CMK (cell line): ENCODE results near the gene SLFNL1.

ENCODE experiments used
- DNase-seq: peaks from one replicate; pipeline ENCODE4 v3.0.0-alpha.2; 2010; ENCODE audit warnings: low read depth

The SLFNL1 gene

DNA sequence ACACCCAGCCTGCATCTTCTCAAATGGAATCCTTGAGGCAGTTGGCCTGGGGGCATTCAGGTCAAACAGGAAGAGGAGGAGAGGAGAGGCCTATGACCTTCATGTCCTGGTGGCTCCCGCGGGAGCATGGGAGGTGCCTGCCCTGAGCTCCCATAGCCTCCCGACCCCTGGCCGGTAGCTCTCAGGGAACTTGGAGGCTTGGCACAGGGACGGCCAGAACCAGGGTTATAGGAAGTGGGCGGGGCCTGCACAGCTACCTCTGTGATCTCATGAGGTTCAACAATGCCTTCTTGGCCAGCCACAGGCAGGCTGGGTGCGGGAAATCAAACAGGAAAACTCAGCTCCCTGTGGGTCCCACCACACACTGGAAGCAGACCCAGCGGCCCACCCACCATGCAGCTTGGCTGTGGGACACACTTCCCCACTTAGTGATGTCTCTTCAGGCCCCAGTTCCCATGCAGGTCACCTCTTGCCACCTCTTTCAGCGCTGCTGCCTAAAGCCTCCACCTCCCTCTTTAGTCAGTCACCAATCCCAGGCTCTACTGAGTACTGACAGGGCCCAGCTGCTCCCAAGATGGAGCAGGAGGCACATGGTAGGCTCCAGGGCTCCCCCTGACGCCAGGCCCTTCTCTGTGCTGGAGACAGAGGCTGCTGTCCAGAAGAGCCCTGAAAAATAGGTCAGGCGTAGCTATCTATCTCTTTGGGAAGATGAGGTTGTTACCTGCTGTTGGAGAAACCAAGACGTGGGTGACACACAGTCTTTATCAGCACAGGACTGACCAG, at the start of gene SLFNL1:
Gene SLFNL1 (minus strand): TSS at position 200 of the 783 bp plus-strand sequence. CDS start 1,065 bp downstream, outside the sequence.
- DNase-seq = peak; percentile 15

DNA sequence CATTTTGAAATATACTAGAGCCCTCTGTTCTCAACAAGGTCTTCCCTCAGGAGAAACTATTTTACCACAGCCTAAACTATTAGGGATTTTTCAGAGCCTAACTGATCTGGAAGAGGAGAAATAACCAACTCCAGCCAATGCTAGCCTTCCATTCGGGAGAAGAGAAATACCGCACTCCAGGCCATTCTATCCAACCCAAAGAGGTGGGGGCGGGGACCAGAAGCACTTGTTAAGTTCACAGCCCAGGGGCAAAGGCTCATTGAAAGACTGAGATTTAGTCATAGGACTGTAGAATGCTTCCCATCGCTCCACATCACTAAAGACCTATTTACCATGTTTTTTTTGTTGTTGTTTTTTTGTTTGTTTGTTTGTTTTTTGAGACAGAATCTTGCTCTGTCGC, 35.4 kb upstream of the SLFNL1 start:
- no peak for DNase-seq

DNA sequence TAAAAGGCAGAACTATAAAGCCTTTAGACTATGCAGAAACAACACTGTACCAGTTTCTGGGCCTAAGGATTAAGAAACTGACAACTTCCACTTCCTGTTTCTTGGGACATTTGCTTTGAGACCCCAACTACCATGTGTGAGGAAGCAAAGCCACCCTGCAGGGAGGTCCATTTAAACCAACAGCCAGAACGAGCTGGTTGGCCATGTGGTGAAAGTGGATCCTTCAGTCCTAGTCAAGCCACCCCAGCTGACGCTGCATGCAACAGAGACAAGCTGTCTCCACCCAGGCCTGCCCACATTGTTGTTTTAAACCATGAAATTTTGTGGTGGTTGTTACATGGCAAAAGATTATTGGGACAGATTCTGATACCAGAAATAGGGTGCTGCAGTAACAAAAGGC, 31.8 kb upstream of the SLFNL1 start:
- no peak for DNase-seq

DNA sequence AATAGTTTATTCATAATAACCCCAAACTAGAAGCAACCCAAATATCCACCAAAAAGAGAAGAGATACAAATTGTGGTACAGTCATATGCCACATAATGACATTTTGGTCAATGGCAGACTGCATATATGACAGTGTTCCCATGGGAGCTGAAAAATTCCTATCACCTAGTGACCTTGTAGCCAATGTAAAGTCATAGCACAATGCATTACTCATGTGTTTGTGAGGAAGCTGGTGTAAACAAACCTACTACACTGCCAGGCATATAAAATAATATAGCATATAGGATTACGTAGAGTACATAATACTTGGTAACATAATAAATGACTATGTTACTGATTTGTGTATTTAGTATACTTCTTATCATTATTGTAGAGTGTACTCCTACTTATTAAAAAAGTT, 29.5 kb upstream of the SLFNL1 start:
- DNase-seq = no peak

DNA sequence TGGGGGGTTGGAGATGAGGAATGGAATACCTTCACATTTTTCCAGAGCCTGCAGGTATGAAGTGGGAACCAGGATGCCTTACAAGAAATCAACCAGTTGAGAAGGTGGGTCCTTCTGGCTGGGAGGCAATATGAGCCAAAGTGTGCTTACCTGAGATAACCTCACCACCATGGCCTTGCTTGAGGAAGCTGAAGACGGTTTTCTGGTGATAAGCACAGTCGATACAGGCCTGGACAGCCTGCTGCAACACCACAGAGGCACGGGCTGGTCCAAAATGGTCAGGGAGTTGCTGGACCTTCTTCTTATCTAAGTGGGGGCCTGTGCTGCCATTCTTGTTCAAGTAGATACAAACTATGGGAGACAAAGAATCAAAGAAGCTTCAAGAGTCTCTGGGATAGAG, 27.0 kb upstream of the SLFNL1 start:
- no peak for DNase-seq

DNA sequence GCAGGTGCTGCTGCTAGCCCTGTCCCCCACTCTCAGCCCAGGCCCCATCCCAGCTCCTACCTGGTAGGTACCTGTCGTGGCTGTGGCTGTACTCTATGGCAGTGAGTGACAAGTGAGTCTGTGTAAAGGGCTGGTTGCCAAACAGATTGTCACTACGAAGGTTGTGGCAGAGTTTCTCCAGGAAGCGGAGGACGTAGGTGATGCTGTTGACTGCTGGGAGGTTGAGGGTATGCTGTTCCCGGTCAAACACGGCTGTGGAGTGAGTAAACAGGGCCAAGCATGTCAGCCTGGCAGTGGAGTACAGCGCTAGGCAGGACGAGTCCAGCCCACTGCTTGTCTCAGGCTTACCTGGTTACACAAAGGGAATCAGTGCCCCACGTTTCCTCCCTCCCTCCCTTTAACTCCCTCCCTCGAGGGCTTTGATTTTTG, 24.8 kb upstream of the SLFNL1 start:
- DNase-seq = no peak

DNA sequence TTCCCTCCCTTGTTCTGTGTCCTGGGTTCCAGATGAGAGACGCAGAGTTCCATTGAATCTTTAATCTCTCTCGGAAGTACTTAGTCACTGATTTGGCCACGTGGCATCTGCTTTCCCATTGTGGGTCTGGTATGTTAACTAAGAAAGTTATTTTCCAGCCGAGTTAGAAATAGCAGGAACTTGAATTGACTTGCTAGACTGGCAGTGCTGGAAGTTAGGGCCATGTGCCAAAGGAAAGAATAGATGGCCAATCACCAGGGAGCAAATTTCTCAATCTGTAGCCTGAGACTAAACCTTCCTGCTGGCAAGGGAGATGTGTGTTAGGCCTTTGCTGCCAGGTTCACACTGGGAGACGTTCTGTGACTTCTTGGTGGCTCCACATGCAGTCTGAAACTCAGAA, 24.2 kb upstream of the SLFNL1 start:
- DNase-seq = no peak

DNA sequence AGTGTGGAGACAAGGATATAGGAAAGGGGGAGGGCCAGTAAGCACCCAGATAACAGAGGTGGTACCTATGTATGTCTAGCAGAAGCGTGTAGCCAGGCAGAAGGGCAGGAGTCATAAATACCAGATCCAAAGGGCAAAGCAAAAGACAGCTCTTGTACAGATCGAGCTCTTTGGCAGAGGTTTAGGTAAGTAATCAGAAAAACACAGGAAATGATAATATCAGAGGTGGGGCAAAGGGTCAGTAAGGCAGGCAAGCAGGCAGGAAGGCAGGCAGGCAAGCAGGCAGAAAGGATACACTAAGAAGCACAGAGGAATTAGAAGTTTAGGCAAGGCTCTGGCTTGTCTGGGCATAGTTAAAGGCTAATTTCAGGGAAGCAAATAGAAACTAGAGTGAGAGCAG, 22.7 kb upstream of the SLFNL1 start:
- DNase-seq = no peak

DNA sequence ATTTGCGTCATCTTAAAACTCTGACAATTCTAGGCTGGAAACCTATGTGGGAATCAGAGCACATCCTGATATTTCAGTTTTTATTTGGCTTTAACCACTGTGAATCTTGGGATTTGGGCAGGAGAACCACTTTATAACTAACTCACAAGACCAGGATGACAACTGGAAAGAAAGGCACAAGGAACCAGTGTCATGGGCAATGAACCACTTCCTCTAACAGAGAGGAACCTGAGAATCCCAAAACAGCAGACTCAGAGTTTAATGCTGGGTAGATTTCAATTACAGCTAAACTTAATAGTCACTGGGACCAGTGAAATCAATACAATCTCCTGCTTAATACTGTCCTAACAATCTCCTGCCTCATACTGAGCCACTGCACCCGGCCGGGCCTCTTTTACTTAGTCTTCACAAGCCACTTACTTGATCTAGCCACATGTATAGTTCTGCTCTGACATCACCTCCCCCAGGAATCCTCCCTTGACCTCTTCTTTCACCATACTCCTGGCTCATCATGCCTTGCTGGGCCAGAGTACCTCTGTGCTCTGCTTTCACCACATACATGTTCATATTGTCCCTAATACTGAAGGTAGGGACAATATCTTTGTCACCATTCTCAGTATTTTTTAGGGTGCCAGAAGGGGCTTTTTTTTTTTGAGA, 20.2 kb upstream of the SLFNL1 start:
- no peak for DNase-seq

DNA sequence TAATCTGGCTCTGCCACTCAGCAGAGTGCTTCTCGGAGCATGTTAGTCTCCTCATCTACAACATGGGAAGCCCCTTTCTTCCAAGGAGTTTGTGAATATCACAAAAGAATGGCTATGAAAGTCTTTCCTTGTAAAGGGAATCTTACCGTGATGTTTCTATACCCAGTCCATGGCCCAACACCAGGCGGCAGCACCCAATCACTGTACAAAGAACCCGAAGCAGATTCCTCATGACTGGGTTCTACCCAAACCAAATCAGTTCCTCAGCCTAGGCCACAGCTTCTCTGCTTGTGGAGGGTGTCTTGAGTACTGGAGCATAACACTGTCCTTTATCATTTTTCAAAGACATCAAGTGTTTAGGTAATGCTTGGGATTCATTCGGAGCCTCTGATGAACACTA, 16.6 kb upstream of the SLFNL1 start:
- DNase-seq = no peak

DNA sequence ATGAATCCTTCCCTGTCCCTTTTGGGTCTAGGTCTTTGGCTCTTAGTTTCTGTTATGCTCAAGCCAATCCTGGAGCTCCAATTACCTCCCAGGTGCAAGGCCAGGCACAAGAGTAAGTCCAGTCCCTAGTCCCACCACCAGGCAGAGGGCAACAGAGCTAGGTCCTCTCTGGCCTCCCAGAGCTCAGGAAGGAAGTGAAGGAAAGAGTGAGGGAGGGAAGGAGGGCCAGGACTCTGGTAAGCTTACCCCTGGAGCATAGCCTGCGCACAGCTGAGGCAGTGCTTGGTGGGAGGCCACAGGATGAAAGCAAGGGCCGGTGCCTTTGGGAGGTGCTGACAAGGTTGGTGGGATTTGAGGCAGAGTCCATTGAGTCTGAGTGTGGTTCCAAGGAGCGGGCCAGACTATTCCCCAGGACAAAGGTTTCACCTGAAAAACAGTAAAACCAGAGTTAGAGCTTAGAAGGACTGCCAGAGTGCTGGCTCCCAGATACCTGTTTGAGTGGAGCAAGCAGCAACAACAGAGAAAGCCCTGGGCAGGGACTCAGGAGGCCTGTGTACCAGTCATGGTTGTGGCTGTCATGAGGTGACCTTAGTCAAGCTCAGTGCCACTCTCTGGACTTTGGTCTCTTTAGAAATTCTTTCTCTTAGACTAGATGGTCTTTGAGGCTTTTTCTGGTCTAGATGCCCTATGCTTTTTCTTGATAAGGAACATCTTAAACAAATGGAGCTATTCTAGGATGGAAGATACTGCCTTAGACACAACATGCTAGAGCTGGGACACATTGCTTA, 15.8 kb upstream of the SLFNL1 start:
- DNase-seq = no peak

DNA sequence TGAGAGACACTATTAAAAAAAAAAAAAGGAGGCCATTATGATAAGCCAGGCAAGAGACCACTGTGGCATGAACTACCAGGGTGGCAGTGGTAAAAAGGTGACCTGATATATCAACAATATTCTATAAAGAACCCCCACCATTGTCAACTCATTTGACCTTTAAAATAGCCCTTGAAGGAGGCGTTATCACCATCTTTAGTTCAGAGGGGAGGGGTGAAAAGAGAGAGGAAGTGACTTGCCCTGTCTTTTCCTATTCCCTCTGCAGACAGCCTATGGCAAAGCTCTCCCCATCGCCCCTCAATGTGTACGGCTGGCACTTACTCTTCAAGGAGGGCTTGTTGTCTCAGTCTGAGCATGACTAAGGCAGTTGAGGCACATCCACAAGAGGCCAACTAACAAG, 11.7 kb upstream of the SLFNL1 start:
- DNase-seq = no peak

DNA sequence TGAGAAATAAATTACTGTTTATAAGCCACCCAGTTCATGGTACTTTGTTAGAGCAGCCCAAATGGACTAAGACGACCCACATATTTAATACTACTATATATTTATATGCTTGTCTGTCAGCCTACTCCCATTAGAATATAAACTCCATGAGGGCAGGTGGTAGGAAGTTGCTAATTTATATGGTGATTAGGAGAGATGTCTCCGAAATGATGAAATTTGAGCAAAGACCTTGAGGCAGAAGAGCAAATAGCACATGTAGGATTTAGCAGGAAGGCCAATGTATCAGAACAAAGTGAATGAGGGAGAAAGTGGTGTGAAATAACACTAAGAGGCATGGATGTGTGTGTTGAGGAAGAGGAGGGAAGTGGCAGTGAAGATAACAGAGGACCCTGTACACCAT, 10.6 kb upstream of the SLFNL1 start:
- no peak for DNase-seq

DNA sequence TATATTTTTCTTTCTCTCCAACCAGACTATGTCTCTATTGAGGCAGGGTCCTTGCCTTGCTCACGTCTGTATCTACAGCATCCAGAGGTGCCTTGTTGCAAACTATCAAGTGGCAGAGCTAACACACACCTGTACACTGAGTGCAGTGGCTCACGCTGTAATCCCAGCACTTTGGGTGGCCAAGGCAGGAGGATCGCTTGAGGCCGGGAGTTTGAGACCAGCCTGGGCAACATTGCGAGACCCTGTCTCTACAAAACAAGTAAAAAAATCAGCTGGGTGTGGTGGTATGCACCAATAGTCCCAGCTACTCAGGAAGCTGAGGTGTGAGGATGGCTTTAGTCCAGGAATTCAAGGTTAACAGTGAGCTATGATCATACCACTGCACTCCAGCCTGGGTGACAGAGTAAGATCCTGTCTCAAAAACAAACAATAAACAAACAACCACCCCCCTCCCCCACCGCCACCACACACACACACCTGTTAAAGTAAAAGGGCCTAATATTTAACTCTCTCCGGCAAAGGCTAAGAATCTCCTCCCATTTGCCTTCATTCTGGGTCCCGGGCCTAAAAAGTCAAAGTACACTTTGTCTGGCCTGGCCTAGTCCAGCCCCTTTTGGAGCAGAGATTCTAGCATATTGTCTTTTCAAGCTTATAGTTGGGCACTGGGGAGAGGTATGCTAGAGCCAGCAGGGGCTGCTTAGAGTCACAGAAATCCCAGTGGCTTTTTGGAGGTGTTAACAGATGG, 9.5 kb upstream of the SLFNL1 start:
- DNase-seq = no peak

DNA sequence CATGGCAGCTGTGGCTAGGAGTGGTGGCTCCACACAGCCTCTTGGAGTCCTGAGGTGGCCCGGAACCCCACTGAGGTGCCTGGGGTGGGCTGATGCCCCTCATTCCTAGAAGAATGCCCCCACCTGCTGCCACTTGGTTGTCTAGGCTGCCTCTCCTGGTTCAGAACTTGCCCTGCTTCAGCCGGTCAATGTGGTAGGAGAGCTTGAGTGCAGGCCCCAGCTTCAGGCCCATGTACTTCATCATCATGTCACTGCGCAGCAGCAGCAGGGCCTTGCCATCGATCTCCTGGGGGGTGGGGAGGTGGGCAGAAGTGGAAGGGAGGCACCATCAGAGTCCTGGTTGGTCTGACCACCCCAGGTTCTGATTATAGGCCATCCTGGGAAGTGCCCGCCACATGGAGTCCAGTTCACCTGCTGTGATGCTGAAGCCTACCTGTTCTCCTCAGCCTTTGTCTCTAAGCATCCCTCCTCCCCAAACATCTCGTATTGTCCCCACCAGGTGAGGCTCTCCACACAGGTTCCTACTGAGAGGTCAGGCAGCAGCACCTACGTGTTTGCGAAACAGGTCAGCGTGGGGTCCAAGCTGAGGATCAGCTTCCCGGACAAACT, 6.6 kb upstream of the SLFNL1 start:
- no peak for DNase-seq

DNA sequence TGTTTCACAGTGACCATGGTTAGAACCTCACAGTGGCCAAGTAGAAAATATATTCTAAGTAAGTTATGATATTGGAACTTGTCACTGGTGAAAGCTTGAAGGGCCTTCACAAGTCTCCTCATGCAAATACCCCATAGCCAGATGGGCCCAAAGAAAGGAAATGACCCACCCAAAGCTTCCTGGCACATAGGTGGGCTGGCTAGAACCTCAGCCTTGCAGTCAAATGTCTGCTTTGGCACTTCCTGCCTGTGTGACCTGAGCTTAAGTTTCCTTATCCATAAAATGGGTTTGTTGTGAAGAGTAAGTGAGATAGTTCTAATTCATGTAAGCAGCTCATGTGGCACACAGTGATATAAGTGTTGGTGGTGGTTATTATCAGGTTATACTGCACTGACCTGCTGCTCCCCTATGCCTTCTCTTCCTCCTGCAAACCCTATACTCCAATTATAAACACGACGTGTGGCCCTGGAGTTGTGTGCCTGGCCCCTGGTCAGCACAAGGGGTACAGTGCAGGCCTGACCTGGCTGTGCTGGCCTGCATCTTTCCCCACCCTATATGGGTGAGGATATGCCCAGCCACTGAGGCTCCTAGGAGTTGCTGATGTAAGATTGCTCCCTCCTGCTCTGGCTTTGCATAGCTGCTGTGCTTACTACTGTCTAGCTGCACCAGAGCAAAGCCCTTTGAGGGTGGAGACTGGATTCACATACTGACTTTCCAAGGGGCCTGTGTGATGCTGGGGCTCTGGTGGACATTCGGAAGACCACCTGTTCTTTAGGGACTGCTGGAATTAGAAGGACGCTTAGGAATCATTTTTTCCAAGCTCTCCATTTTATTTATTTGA, 4.7 kb upstream of the SLFNL1 start:
- no peak for DNase-seq

DNA sequence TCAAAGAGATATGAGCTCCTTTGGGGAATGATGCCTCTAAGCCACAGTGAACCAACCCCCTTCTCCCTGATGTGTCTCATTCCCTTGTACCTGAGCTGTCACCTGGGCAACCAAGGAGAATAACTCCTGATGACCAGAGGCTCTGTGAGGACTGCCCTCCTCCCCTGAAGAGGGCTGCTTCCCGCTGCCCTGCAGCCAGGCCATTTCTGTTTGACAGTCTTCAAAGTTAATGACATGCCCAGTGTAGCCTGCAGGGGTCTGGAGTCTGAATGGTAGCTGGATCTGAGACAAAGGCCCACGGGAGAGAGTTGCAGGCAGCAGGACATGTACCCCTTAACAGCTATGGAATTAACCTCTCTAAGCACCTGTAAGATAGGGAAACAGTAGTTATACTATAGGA, 3.4 kb upstream of the SLFNL1 start:
- no peak for DNase-seq

DNA sequence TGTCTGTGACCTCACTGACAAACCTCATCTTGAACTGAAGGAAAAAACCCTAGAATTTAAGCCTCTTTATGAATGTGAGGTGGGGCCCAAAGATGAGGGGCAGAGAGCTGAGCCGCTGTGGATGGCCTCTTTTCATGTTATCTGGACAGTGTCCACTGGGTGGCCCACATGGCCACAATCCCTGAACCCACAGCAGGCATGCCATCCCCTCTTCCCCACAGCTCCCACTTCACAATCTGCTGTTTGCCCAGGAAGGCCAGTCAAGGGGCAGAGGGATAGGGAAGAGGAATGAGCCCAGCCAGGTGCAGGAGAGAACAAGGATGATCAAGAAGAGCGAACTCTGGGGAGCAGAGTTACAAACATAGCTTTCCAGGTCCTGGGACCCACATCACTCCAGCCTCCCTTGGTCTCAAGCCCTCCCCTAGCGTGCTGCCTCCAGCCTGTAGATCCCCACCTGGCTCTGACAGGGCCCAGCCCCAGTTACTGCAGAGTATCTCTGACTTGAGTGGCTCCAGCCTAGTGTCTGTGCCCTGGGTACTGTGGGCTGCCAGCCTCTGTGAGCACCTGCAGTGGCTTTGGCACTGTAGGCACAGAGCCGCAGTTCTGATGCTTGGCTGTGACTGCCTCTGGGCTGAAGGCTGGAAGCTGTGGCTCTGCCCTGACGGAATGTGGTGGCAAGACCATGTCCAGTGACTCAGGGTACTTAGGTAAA, 1.9 kb upstream of the SLFNL1 start:
- DNase-seq = no peak

DNA sequence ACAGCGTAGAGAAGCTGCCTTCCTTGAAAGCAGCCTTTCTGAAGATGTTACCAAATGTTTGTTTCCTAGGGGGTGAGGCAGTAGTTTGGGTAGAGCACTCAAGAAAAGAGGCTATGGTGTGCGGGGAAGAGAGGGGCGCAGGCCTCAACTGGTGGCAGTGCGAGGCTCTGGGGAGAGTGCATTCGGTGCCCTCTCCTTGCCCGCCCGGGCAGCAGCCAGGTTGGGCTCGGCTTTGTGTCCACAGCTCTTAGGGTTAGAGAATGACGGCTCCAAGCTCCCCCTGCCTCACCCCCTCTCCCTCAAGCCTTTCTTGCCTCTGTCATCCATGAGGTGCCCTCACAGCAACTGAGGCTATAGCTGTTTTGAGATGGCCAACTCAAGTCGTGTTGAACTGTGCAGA, 899 bp upstream of the SLFNL1 start:
- no peak for DNase-seq

DNA sequence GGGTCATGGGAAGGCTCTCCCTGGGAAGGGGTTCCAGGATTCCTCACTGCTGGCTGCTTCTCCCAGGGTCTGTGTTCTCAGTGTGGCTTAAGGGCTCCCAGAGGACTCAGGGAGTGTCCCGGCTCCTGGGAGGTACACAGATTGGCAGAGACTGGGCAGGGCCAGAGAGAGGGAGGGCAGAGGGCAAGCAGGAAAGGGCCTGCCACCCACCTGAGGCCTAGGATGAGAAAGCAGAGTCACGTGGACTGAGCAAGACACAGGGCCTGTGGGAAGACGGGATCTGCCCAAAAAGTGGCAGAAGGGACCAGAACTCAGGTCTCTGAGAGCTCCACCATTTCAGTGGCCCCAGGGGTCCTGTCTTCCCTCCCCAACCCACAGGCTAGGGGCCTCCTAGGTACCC, 871 bp downstream of the SLFNL1 start:
- DNase-seq = no peak
